Measurements from ENCODE around the gene GNPTG.
A peak's percentile ranks its signal among the peaks of the same experiment; 100 is the strongest.

GNPTG gene

GRCh38 chr16:1351582-1352362, at the start of gene GNPTG, which contains the start of gene TSR3:
Gene GNPTG, plus strand, starts transcription at chr16:1351931. Its CDS starts 35 bp downstream, at chr16:1351966.
Gene TSR3, minus strand, starts transcription at chr16:1351878. Its CDS starts 74 bp downstream, at chr16:1351804.
- peak; percentile 59 for DNase-seq

GRCh38 chr16:1305823-1306222, 45.9 kb upstream of the GNPTG start:
- no peak for DNase-seq

- no peak for DNase-seq
Observed at GRCh38 chr16:1306334-1306733, 45.4 kb upstream of the GNPTG start.

- DNase-seq = no peak
Observed at GRCh38 chr16:1308036-1308976, 43.4 kb upstream of the GNPTG start.

DNA sequence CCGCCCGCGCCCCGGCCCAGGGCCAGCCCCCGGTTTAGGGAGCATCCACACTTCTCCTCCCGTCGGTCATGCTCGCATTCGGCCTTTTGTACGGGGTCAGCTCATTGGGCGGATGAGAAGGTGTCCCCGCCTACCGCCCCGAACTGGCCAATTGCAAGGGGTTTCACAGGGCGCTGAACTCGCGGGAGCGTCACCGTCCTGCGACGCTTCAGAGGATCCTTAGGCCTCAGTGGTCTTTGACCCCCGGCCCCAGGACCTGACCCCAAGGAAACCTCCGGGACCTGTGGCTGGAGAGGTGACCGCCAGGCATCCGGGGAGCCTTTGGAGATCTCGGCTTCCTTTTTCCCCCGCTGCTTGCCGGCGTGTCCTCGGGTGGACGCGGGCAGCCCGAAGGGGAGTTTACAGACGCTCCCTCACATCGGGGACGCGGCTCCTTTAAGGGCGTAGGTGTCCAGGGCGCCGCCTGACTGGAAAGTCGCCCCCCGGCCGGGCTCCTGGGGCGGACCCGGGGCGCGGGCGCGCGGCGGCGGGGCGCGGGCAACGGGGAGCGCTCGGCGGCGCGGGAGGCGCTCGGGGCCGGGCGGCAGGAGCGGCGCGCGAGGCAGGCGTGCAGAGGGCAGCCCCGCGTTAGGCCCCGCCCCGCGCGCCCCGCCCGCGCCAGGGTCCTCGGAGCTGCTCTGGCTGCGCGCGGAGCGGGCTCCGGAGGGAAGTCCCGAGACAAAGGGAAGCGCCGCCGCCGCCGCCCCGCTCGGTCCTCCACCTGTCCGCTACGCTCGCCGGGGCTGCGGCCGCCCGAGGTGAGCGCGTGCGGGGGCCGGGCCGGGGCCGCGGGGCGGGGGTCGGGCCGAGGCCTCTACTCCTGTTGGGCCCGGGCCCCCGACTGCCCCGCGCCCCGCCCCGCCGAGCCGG, 42.5 kb upstream of the GNPTG start, which contains the start of gene UBE2I:
Gene UBE2I (plus strand): TSS at position 660 of the 909 bp plus-strand sequence. CDS start 4,395 bp downstream, outside the sequence.
- DNase-seq = peak; percentile 90

DNA sequence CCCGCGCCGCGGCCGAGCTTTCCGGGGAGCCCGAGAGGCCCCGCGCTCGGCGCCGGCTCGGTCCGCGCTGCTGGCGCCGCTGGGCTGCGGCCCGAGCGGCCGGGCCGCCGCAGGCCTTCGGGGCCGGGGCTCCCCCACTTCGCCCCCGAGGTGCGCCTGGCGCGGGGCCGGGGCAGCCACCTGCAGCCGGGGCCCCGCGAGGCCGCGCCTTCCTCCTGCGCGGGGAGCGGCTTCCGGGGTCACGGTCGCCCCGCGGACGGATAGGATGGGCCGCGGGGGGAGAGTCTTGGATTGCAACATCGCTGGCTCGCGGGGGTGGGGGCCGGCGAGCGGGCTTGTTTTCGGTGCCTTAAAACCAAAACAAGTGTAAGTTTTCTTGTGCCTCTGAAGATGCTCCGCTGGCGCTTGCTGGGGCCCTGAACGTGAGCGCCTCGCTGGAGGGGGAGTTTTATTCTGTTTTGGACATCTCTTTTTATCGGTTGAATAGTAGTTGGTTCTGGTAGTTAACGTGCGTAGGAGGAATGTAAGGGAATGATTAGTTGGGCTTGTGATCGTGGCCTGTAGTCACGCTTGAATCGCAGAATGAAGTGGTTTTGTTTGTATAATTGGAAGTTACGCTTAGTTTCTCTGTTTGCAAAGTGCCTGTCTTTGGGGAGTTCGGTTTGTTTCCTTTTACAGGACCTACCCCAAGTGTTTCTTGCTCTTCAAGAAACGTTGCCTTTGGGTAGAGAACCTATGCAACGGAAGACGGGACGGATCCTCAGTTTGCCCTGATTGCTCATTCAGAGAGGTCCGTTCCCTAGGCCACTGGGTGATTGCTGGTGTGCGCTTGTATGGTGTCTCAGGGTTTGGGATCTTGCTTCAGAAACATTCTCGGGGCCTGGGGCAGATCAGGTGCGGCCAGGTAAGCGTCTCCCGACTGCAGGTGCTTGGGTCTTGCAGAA, 41.6 kb upstream of the GNPTG start:
- no peak for DNase-seq

- DNase-seq = no peak
Observed at GRCh38 chr16:1310832-1311200, 40.9 kb upstream of the GNPTG start.

DNA sequence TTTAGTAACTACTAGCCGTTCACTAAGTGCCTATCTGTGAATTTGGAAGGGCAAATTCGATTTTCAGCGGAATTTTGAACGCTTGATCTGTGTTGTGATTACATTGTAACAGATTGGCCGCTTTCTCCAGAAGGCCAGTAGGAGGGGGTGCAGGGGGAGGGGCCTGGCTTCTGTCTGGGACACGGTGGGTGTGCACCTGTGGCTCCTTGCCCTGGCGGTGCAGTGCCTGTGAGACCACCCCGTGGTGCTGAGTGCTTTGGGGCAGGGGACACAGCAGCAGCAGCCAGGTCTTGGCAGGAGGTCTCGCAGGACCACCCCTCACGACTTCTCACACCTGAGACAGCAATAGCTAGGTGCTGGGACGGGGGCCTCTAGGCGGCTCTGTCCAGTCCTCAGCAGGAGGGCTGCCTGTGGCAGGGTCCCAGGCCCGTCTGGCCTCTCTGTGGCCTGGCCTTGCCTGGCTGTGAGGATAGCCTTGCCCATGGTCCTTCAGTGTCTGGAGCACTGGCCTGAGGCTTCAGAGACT, 40.5 kb upstream of the GNPTG start:
- DNase-seq = no peak

GRCh38 chr16:1311738-1312466, 39.8 kb upstream of the GNPTG start:
- DNase-seq = no peak

GRCh38 chr16:1312467-1312816, 39.3 kb upstream of the GNPTG start:
- no peak for DNase-seq

GRCh38 chr16:1312903-1313302, 38.8 kb upstream of the GNPTG start:
- DNase-seq = no peak

DNA sequence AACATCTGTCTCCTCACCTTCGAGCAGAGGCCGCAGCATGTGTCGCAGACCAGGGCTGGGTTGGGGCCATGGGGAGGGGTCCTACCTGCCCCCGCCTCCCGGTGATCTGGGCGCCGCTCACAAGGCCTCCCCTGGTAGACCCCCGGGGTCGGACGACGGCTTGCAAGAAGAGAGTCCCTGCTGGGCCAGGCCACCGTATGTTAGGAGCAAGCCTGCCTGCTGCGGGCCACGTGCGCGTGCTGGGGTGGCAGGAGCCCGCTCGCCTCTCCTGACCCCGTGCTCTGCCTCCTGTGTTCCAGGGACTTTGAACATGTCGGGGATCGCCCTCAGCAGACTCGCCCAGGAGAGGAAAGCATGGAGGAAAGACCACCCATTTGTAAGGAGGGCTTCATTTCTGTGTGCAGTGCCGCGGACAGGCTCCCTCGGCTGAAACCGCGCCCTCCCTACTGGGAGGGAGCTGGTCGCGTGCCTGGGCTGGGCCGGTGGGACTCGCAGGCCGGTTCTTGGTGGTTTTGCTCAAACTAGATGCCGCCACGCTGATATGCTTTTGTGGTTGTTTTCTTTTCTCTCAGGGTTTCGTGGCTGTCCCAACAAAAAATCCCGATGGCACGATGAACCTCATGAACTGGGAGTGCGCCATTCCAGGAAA, 37.9 kb upstream of the GNPTG start:
- DNase-seq = no peak

DNA sequence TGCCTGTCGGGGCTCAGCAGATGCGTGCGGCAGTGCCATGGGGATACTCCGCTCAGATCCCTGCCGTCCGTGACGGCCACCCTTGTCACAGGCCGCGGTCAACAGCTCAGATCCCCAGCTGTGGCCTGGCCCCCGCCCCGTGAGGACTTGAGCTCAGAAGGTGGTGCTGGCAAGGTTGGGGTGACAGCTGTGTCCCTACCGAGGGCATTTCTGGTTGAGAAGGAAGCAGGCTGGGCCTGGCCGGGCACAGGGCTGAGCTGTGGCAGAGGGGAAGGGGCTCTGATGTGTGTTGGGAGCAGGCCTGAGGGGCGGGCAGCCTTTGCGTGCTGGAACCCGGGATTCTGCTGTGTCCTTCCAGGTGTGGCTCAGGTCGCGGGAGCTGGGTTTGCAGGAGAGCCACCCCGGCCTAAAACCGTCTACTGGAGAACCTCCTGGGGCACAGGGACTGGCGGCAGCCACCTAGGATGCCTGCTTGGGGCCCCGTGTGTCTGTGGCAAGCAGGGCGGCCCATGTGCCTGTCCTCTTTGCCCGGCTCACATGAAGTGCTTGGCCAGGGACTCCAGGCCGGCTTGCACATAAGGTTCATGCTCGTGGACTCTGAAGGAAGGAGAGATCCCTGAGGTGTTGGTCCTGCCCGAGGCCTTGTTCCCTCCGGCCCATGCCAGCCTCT, 37.2 kb upstream of the GNPTG start:
- no peak for DNase-seq

DNA sequence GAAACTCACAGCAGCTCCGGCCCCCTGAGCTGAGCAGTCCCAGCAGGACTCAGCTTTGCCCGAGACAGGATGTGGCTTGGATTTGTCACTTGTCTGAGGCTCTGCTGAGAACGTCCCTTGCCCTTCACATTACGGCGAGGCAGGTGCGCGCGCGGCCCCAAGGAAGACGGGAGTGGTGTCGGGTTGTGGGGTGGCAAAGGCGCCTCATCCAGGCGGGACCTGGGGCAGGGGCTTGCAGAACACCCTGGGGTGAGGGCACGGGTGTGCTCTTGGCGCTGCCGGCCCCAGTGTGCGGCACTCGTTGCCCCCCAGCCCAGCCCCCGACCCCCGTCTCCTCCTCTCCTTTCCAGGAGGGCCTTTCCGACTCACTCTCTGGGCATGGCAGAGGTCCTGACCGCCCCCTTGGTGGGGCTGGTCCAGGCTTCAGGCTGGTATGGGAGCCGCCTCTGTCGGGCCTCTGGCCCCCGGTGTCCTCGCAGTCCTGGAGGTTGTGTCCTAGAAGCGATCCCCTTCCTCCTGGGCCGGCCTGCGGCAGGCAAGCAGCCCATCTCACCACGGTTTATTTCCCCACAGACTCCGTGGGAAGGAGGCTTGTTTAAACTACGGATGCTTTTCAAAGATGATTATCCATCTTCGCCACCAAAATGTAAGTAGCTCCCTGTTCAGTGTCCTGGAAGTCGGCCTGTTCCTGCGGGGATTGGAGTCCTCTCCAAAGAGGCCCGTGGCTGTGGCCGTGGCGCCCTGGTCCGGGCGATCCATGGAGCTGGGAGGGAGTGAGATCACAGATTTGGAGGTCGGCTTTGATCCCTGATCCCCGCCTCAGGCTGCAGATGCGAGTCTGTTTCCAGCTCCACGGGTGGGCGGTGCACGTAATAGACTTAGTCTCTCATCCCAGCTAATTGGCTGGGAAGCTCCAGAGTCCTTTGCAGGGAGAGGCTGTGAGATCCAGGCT, 36.4 kb upstream of the GNPTG start:
- no peak for DNase-seq

GRCh38 chr16:1316033-1316405, 35.7 kb upstream of the GNPTG start:
- DNase-seq = no peak

- DNase-seq = no peak
Observed at GRCh38 chr16:1317479-1318267, 34.1 kb upstream of the GNPTG start.

GRCh38 chr16:1318268-1318545, 33.5 kb upstream of the GNPTG start:
- no peak for DNase-seq

DNA sequence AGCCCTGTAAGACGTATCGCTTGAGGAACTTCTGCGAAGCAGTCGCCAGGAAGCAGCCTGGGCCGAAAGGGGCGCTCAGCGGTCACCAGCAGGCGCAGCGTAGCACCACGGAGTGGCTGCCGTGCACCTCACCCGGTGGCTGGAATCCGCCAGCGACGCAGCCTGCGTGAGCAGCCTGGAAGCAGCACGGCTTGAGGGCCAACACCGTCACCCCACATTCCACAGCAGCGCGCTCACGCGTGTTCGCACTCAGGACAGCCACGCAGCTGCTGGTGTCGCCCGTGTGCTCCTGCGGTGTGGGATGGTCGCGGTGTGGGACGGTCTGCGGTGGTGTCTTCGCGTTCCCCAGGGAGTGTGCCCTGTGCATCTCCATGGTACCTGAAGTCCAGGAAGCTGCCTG, 32.7 kb upstream of the GNPTG start:
- no peak for DNase-seq
